CD8-positive, alpha-beta memory T cell (primary cell): ENCODE data around the gene VPS72. TPM values are rescaled to one million over a fixed set of nuclear protein-coding genes. Genes with fewer than 3 reads are reported as not detected.
"Not testable (repeated sequence)": the region's sequence is repeated elsewhere in the genome, so short reads cannot be mapped to it uniquely, and the experiment has no call there.

Source experiments
- CTCF ChIA-PET: fragments of 350-600 bp; sonication (Branson Sonifier 250); formaldehyde crosslinking; loops from one replicate; lab custom pipeline; 2021; ENCODE audit warnings: antibody characterized with exemption; lab: Charles Lee
- POLR2A ChIA-PET: fragments of 350-600 bp; sonication (Branson Sonifier 250); formaldehyde crosslinking; loops from one replicate; lab custom pipeline; 2021; ENCODE audit warnings: antibody characterized with exemption; lab: Charles Lee
- DNase-seq, 5 donors: peaks; one replicate each; pipeline versions ENCODE4 v3.0.0 to v3.0.0-alpha.2; 2020 to 2022; ENCODE audit warnings: mixed read lengths in 1 of 5
- H3K27ac ChIP-seq: one replicate; pipeline ENCODE4 v1.7.0; 2013; ENCODE audit warnings: low read depth, mild to moderate bottlenecking, low read length, moderate library complexity
- H3K27me3 ChIP-seq: 2 replicates; pipeline ENCODE4 v1.7.0; 2013; ENCODE audit warnings: low read length, mild to moderate bottlenecking; ENCODE audit not compliant: insufficient read depth, poor library complexity, severe bottlenecking
- H3K36me3 ChIP-seq: 2 replicates; pipeline ENCODE4 v1.7.0; 2013; ENCODE audit warnings: mild to moderate bottlenecking, low read length, moderate library complexity; ENCODE audit not compliant: insufficient read depth
- H3K4me1 ChIP-seq: 2 replicates; pipeline ENCODE4 v1.7.0; 2013; ENCODE audit warnings: mild to moderate bottlenecking, low read length, moderate library complexity; ENCODE audit not compliant: insufficient read depth
- H3K4me3 ChIP-seq: 2 replicates; pipeline ENCODE4 v1.7.0; 2013; ENCODE audit warnings: mild to moderate bottlenecking, low read length
- H3K9me3 ChIP-seq: 2 replicates; pipeline ENCODE4 v1.7.0; 2013; ENCODE audit warnings: mild to moderate bottlenecking, low read length
- H3K27ac Mint-ChIP-seq, 8 donors: one replicate each; pipeline ENCODE4 v1.8.0; 2020 to 2021; ENCODE audit warnings: mixed read lengths in 8 of 8, mild to moderate bottlenecking in 6 of 8, inconsistent platforms in 3 of 8, moderate library complexity in 3 of 8
- H3K27me3 Mint-ChIP-seq, 2 donors: one replicate each; pipeline ENCODE4 v1.8.0; 2020 to 2021; ENCODE audit warnings: mixed read lengths in 2 of 2, mild to moderate bottlenecking in 1 of 2, moderate library complexity in 1 of 2
- H3K36me3 Mint-ChIP-seq, 3 donors: one replicate each; pipeline ENCODE4 v1.8.0; 2020 to 2021; ENCODE audit warnings: mixed read lengths in 3 of 3, inconsistent platforms in 1 of 3, mild to moderate bottlenecking in 1 of 3
- H3K4me1 Mint-ChIP-seq, 3 donors: one replicate each; pipeline ENCODE4 v1.8.0; 2020 to 2021; ENCODE audit warnings: mixed read lengths in 3 of 3, inconsistent platforms in 1 of 3, mild to moderate bottlenecking in 1 of 3
- H3K4me3 Mint-ChIP-seq, 7 donors: one replicate each; pipeline ENCODE4 v1.8.0; 2020 to 2021; ENCODE audit warnings: mixed read lengths in 7 of 7, mild to moderate bottlenecking in 6 of 7, moderate library complexity in 4 of 7, inconsistent platforms in 2 of 7
- H3K9me3 Mint-ChIP-seq, 5 donors: one replicate each; pipeline ENCODE4 v1.8.0; 2020 to 2022; ENCODE audit warnings: mixed read lengths in 5 of 5, mild to moderate bottlenecking in 3 of 5, moderate library complexity in 2 of 5, inconsistent platforms in 1 of 5
- polyA plus RNA-seq: library from polyadenylated mRNA; unstranded; fragments of 300-500 nt; fragmentation: Illumina TruSeq; gene quantifications from one replicate; pipeline ENCODE4 v1.2.3, GENCODE V29; 2021
- total RNA-seq, 2 experiments: library from RNA; stranded (reverse); gene quantifications; one replicate each; pipeline ENCODE4 v1.2.3, GENCODE V29; 2021

VPS72 gene
- total and polyA plus RNA-seq, 3 experiments from 2014 or later: 68.3 to 85.4 (median 84.4) TPM

DNA sequence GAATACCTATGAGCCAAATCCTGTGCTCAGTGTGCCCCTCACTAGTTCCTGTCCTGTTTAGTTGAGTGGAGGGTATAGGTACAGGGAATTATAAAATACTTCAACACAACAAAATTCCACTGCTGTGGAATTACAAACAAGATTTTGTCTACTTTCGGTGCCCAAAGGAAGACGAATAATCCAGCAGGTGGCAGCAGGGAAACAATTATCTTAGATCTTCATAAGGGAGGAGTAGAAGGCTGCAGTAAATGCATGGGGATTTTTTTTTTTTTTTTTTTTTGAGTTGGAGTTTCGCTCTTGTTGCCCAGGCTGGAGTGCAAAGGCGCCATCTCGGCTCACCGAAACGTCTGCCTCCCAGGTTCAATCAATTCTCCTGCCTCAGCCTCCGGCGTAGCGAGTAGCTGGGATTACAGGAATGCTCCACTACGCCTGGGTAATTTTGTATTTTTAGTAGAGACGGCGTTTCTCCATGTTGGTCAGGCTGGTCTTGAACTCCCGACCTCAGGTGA, 6.3 kb upstream of the VPS72 start:
- H3K27ac ChIP-seq: no peak overlapping the region
- H3K4me3 Mint-ChIP-seq: peak overlapping the region in 5 of 7 donors; percentile 12 to 77 (median 54)
- POLR2A ChIA-PET: interaction anchor here (0.7 to 0.8 kb wide), 2 partner anchors 8 to 56 kb away, joined by 3 to 11 read pairs; no protein-coding TSS in a partner anchor

DNA sequence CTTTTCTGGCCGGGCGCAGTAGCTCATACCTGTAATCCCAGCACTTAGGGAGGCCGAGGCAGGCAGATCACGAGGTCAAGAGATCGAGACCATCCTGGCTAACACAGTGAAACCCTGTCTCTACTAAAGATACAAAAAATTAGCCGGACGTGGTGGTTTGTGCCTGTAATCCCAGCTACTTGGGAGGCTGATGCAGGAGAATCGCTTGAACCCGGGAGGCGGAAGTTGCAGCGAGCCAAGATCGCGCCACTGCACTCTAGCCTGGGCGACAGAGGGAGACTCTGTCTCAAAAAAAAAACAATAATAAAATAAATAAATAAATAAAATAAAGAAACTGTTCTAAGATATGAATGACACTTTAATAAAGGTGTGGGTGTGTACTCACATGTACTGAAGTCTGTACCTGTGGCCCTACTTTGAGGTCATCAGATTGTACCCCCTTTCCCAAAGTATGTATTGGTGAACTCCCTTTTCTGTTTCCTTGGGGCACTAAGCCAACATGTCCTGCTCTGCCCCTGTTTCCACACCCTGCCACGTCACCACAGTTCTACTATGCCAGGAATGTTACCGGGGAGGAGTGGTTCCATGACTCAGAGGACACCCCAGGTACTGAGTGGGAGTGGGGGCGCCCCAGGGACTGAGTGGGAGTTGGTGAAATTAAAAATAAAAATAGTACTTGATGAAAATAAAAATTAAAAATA, 5.0 kb upstream of the VPS72 start:
- H3K27ac Mint-ChIP-seq: peak overlapping the region in 1 of 8 donors; percentile 61
- H3K27me3 ChIP-seq, POLR2A ChIA-PET, H3K9me3 ChIP-seq, H3K27me3 Mint-ChIP-seq, DNase-seq, H3K4me3 ChIP-seq, H3K9me3 Mint-ChIP-seq, H3K27ac ChIP-seq, H3K36me3 ChIP-seq: not testable (repeated sequence)
- peaks cover 19% of the 10 kb centered on the region for H3K4me1 ChIP-seq
- H3K4me3 Mint-ChIP-seq: peak overlapping the region in 1 of 7 donors; percentile 32
- peaks cover 32 to 41% (median 39%) of the 10 kb centered on the region in 3 donors for H3K4me1 Mint-ChIP-seq
- peaks cover 0 to 17% (median 2%) of the 10 kb centered on the region in 3 donors for H3K36me3 Mint-ChIP-seq
- CTCF ChIA-PET: interaction anchor here (1.1 kb wide), 1 partner anchor 57 kb away, joined by 5 read pairs; no protein-coding TSS in a partner anchor

More for the DNA sequence above, 6.3 kb upstream of the VPS72 start:
- peaks cover 0 to 18% (median 2%) of the 10 kb centered on the region in 3 donors for H3K36me3 Mint-ChIP-seq
- peaks cover 34 to 39% (median 35%) of the 10 kb centered on the region in 3 donors for H3K4me1 Mint-ChIP-seq
- H3K4me1 ChIP-seq: peaks cover 18% of the 10 kb centered on the region
- no peaks in the 10 kb centered on the region for H3K36me3 ChIP-seq
- no peaks in the 10 kb centered on the region for H3K9me3 ChIP-seq
- peaks cover 5 to 8% of the 10 kb centered on the region in 2 donors for H3K27me3 Mint-ChIP-seq
- H3K27me3 ChIP-seq: no peaks in the 10 kb centered on the region
- peak overlapping the region in 3 of 8 donors; percentile 53 to 64 (median 54) for H3K27ac Mint-ChIP-seq
- no peak overlapping the region for H3K4me3 ChIP-seq
- peaks cover 0 to 2% (median 0%) of the 10 kb centered on the region in 5 donors for H3K9me3 Mint-ChIP-seq
- DNase-seq: peak; percentile 13 to 63 (median 46)
- CTCF ChIA-PET: interaction anchor here (0.7 to 1.1 kb wide), 2 partner anchors 56 to 140 kb away, joined by 3 to 5 read pairs; no protein-coding TSS in a partner anchor

DNA sequence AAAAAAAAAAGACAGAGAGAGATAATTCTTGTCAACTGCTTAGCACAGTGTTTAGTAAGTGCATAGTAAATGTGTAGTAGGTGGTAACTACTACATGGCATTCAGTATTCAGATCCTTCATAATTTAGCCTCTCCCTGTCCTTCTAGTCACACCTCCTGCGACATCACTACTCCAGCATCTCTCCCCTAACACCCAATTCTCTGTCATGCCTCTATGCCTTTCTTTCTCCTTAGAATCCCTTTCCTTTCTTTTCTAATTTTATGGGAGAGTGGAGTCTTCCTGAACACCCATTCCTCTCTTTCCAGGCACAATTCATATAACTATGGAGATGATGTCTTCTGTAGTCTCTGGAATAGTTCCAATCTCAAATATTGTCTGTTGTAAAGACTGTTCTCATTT, 3.9 kb upstream of the VPS72 start:
- peaks cover 5 to 8% of the 10 kb centered on the region in 2 donors for H3K27me3 Mint-ChIP-seq
- no peak overlapping the region for H3K27ac ChIP-seq
- H3K4me1 ChIP-seq: peaks cover 19% of the 10 kb centered on the region
- peak overlapping the region in 3 of 8 donors; percentile 7 to 52 (median 47) for H3K27ac Mint-ChIP-seq
- H3K9me3 Mint-ChIP-seq: peaks cover 0 to 2% (median 0%) of the 10 kb centered on the region in 5 donors
- no peak overlapping the region for H3K4me3 ChIP-seq
- no peaks in the 10 kb centered on the region for H3K27me3 ChIP-seq
- ChIA-PET POLR2A (no interaction called here), CTCF (interaction anchor here (1.3 kb wide), 1 partner anchor 12 kb away, joined by 5 read pairs; no protein-coding TSS in a partner anchor)
- no peak for DNase-seq
- no peaks in the 10 kb centered on the region for H3K36me3 ChIP-seq
- peaks cover 29 to 41% (median 39%) of the 10 kb centered on the region in 3 donors for H3K4me1 Mint-ChIP-seq
- peaks cover 0 to 16% (median 0%) of the 10 kb centered on the region in 3 donors for H3K36me3 Mint-ChIP-seq
- H3K9me3 ChIP-seq: no peaks in the 10 kb centered on the region
- H3K4me3 Mint-ChIP-seq: peak overlapping the region in 1 of 7 donors; percentile 56

DNA sequence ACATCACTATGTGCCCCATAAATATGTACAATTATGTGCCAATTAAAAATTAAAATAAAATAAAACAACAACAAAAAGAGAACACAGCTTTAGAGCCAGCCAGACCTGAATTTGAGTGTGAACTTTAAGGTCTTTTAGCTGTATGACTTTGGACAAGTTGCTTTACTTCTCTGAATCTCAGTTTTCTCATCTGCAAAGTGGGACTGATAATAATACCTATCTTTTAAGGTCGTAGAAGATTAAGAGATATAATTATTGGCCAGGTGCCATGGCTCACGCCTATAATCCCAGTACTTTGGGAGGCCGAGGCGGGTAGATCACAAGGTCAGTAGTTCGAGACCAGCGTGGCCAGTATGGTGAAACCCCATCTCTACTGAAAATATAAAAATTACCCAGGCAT, 3.3 kb upstream of the VPS72 start:
- Mint-ChIP-seq H3K9me3 (peaks cover 0 to under 1% (median 0%) of the 10 kb centered on the region in 5 donors), H3K4me3 (no peak overlapping the region), H3K27ac (no peak overlapping the region), H3K27me3 (peaks cover 4 to 8% of the 10 kb centered on the region in 2 donors), H3K4me1 (peaks cover 30 to 42% (median 40%) of the 10 kb centered on the region in 3 donors), H3K36me3 (peaks cover 0 to 10% (median 0%) of the 10 kb centered on the region in 3 donors)
- no peak overlapping the region for H3K4me3 ChIP-seq
- no peak overlapping the region for H3K27ac ChIP-seq
- no peaks in the 10 kb centered on the region for H3K27me3 ChIP-seq
- no peak for DNase-seq
- ChIA-PET CTCF (interaction anchor here (1.1 to 1.3 kb wide), 3 partner anchors 13 to 94 kb away, joined by 3 to 5 read pairs (median 4); partner anchors contain the start of gene TNFAIP8L2), POLR2A (interaction anchor here (0.6 kb wide), 1 partner anchor 57 kb away, joined by 4 read pairs; no protein-coding TSS in a partner anchor)
- no peaks in the 10 kb centered on the region for H3K36me3 ChIP-seq
- H3K9me3 ChIP-seq: no peaks in the 10 kb centered on the region
- H3K4me1 ChIP-seq: peaks cover 24% of the 10 kb centered on the region

DNA sequence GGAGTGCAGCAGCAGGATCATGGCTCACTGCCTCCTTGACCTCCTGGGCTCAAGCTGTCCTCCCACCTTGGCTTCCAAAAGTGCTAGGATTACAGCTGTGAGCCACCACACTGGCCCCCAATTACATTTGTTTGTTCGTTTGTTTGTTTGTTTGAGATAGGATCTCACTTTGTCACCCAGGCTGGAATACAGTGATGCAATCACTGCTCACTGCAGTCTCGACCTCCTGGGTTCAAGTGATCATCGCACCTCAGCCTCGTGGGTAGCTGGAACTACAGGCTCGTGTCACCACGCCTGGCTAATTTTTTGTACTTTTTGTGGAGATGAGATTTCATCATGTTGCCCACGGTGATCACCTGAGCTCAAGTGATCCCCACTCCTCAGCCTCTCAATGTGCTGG, 2.0 kb upstream of the VPS72 start:
- H3K9me3 Mint-ChIP-seq: no peaks in the 10 kb centered on the region
- DNase-seq: no peak
- Histone ChIP-seq H3K36me3 (no peaks in the 10 kb centered on the region), H3K27ac (no peak overlapping the region), H3K27me3 (no peaks in the 10 kb centered on the region), H3K4me1 (peaks cover 19% of the 10 kb centered on the region), H3K4me3 (no peak overlapping the region), H3K9me3 (no peaks in the 10 kb centered on the region)
- no peak overlapping the region for H3K27ac Mint-ChIP-seq
- ChIA-PET POLR2A (no interaction called here), CTCF (interaction anchor here (1.1 to 1.3 kb wide), 2 partner anchors 35 to 92 kb away, joined by 3 to 4 read pairs; partner anchors contain the start of gene TNFAIP8L2)
- peaks cover 2 to 8% of the 10 kb centered on the region in 2 donors for H3K27me3 Mint-ChIP-seq
- H3K4me1 Mint-ChIP-seq: peaks cover 27 to 44% (median 42%) of the 10 kb centered on the region in 3 donors
- H3K4me3 Mint-ChIP-seq: peak overlapping the region in 2 of 7 donors; percentile 43 to 59
- H3K36me3 Mint-ChIP-seq: peaks cover 0 to 10% (median 0%) of the 10 kb centered on the region in 3 donors

DNA sequence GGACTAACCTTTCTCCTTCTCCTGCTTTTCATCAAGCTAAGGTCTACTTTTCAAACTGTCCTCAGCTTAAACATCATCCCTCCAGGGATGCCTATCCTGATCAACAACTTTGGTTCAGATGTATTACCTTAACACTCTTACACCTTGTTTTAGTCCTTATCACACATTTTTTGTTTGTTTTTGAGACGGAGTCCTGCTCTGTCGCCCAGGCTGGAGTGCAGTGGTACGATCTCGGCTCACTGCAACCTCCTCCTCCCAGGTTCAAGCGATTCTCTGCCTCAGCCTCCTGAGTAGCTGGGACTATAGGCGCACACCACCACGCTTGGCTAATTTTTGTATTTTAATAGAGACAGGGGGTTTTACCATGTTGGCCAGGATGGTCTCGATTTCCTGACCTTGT, 1.3 kb downstream of the VPS72 start:
- not testable (repeated sequence) for H3K9me3 Mint-ChIP-seq, DNase-seq, H3K27me3 Mint-ChIP-seq, H3K4me3 ChIP-seq, H3K27me3 ChIP-seq, H3K36me3 ChIP-seq, H3K9me3 ChIP-seq
- H3K4me1 Mint-ChIP-seq: peaks cover 28 to 47% (median 44%) of the 10 kb centered on the region in 3 donors
- H3K27ac ChIP-seq: peak overlapping the region; percentile 78
- peaks cover 0 to 40% (median 9%) of the 10 kb centered on the region in 3 donors for H3K36me3 Mint-ChIP-seq
- CTCF ChIA-PET: interaction anchor here (1.0 kb wide), 1 partner anchor 89 kb away, joined by 3 read pairs; no protein-coding TSS in a partner anchor
- POLR2A ChIA-PET: interaction anchor here (0.5 kb wide), 1 partner anchor 8 kb away, joined by 11 read pairs; no protein-coding TSS in a partner anchor
- peaks cover 19% of the 10 kb centered on the region for H3K4me1 ChIP-seq
- peak overlapping the region; percentile 97 to 100 (median 99) for H3K4me3 Mint-ChIP-seq
- H3K27ac Mint-ChIP-seq: peak overlapping the region in 5 of 8 donors; percentile 68 to 98 (median 96)

DNA sequence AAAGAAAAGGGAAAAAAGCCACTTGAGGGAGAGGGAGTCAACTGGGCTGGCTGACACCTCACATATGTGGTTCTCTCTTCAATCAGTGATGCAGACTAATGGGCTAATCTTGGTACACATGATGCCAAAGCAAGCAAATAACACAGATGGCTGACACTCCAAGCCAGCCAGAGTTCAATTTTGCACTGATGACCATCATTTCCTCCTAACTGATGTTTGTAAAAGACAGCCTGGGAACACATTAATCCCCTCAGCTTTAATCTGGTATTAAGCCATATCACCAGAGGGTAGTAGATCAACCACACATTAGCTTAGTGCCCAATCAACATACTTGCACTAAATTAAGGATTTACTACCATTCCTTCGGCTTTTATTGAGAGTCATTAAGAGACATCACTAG, 2.8 kb downstream of the VPS72 start:
- no peak for DNase-seq
- POLR2A ChIA-PET: no interaction called here
- Histone ChIP-seq H3K27me3 (no peaks in the 10 kb centered on the region), H3K4me1 (peaks cover 19% of the 10 kb centered on the region), H3K4me3 (no peak overlapping the region), H3K36me3 (peaks cover 12% of the 10 kb centered on the region), H3K9me3 (no peaks in the 10 kb centered on the region), H3K27ac (no peak overlapping the region)
- Mint-ChIP-seq H3K4me1 (peaks cover 28 to 51% (median 44%) of the 10 kb centered on the region in 3 donors), H3K4me3 (peak overlapping the region in 1 of 7 donors; percentile 7), H3K9me3 (no peaks in the 10 kb centered on the region), H3K36me3 (peaks cover 8 to 52% (median 17%) of the 10 kb centered on the region in 3 donors), H3K27ac (peak overlapping the region in 1 of 8 donors; percentile 53), H3K27me3 (no peaks in the 10 kb centered on the region)
- CTCF ChIA-PET: no interaction called here
